HG02852 (cell line): ENCODE data around the gene PLEKHN1.
"Not testable (repeated sequence)": the region's sequence is repeated elsewhere in the genome, so short reads cannot be mapped to it uniquely, and the experiment has no call there.

Experiments used
- ATAC-seq: cut with Tn5 transposase; IDR thresholded peaks from one replicate; pipeline ENCODE4 v1.9.1; 2021; ENCODE audit warnings: mild to moderate bottlenecking, moderate library complexity; ENCODE audit not compliant: unreplicated experiment

Gene PLEKHN1

GRCh38 chr1:973459-974292, 7.4 kb downstream of the PLEKHN1 start:
- ATAC-seq: no peak

GRCh38 chr1:974293-974640, 8.0 kb downstream of the PLEKHN1 start:
- ATAC-seq: no peak

DNA sequence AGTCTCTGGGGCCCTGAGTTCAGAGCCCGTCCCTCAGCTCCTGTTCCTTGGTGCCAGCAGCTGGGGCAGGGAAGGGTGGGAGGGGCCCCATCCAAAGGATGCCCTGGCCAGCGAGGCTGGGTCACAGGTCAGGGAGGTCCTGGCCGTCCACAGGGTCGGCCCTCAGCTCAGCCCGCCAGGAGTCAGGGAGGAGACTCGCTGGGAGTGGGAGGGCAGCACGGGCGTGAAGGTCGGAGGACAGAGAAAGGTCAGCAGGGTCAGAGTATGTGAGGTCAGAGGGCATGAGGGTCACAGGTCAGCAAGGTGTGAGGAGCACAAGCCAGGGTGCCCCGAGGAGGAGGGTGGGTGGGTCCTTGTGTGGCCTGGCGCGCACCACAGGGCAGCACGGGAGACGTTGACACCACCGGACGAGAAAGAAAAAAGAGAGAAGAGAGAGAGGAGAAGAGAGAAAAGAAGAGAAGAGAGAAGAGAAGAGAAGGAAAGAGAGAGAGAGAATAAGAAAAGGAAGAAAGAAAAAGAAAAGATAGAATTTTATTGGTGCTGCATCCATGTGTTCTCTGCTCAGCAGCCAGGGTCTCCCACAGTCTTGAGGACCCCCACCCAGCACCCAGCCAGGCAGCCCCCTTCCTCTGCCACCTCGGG, 8.5 kb downstream of the PLEKHN1 start:
- ATAC-seq: no peak

DNA sequence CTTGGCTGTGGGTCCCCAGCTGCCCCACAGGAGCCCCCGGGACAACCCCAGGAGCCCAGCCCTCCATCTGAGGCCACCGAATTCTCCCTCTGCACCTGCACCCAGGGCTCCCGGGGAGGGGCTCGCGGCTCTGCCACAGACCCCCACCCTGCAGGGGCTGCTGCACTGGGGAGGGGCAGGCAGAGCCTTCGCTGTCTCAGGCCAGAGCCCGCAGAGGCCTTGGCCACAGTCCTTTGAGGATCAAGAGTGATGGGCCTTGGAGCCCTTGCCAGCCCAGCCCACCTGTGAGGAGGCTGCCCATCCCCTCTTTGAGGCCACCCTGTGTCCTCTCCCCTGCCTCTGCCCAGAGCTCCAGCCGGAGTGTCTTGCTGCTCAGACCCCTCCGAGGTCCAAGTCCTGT, 9.1 kb downstream of the PLEKHN1 start:
- ATAC-seq: no peak

DNA sequence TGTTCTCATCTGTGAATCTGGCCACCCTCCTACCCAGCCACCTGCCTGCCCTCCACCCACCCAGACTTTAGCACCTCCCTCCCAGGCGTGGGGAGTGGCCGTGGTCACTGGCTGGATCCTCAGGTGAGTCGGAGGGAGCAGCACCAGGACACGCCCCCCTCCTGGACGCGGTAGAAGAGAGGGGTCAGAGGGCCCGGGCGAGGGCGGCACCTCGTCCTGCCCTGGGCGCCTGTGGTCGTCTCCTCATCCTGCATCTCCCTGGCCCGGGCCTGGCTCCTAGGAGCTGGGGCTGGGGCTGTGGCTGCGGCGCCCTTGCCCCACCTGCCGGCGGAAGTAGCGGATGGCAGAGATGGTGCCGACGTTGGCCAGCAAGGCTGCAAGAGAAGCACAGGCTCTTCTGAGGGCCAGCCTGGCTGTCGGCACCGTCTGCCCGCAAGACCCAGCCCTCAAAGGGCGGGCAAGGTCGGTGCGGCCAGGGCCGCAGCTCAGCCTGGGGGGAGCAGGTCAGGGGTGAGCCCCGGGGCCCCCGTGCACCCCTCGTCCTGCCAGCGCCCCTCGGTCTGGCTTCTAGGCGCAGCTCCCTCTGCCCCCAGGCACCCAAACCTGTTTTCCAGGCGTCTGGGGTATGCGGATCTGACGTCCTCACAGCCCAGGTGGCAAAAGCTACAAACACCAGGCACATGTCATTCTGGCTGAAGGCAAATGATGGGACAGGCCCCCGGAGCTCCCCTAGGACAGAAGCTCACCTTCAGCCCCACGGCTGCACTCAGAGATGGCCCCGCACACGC, 9.8 kb downstream of the PLEKHN1 start:
- no peak for ATAC-seq

- not testable (repeated sequence) for ATAC-seq
These were observed 10.5 kb downstream of the PLEKHN1 start for GRCh38 chr1:976791-977190.

- ATAC-seq: no peak
These were observed 12.0 kb downstream of the PLEKHN1 start for GRCh38 chr1:978069-978834.

DNA sequence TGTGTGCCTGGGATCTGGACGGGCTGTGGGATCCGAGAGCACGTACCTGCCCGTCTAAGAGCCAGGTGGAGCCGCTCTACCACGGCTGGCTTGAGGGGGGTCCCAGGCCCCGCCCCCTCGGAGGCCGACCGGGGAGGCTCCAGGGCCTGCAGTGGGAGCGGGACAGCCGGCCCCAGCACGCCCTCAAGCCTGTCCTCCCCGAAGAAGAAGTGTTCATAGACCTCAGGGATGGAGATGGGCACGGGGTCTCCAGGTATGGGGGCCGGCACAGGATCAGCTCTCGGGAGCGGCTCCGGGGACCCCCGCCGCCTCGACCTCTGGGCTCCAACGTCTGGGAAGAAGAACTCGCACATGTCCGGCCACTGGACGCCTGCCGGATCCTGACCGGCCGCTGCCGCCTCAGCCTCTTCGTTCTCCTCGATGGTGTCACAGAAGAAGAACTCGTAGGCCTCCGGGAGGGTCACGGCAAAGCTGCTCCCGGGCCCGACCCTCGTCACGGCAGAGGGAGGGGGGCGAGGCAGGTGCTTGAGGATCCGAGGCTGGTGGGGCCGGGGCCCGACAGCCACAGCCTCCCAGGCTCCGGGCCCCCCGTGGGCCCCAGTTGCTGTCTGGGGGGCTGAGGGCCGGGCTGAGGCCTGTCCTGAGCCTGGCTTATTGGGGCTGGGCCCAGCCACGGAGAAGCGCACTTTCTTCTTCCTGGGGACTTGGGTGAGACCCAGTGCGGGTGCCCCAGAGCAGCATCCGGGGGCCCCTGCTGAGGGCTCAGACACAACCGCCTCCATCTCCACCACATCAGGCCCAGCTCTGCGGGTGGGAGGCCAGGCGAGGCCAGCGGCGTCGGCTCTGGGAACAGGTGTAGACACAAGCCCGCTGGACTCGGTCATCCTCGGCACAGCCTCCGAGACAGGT, 12.8 kb downstream of the PLEKHN1 start:
- ATAC-seq: no peak

- no peak for ATAC-seq
These were observed 13.4 kb downstream of the PLEKHN1 start for GRCh38 chr1:979744-980072.

DNA sequence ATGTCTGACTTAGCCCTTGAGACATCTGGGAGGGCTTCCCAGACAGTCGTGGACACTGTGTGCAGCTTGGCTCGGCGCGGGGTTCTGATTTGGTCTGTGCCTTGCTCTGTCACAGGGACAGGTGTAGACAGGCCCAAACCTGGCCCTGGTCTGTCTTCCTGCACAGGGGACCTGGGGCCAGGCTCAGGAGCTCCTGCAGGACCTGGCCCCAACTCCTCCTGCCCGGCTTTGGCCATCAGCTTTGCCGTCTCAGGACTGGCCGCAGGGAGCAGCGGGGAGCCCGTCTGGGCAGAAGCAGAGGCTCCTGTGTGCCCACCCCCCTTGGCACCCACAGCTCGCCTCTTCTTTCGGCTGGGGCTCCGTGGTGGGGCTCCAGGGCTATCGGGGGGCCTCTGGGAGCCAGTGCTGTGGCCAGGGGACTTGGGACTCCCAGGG, 13.9 kb downstream of the PLEKHN1 start:
- no peak for ATAC-seq

DNA sequence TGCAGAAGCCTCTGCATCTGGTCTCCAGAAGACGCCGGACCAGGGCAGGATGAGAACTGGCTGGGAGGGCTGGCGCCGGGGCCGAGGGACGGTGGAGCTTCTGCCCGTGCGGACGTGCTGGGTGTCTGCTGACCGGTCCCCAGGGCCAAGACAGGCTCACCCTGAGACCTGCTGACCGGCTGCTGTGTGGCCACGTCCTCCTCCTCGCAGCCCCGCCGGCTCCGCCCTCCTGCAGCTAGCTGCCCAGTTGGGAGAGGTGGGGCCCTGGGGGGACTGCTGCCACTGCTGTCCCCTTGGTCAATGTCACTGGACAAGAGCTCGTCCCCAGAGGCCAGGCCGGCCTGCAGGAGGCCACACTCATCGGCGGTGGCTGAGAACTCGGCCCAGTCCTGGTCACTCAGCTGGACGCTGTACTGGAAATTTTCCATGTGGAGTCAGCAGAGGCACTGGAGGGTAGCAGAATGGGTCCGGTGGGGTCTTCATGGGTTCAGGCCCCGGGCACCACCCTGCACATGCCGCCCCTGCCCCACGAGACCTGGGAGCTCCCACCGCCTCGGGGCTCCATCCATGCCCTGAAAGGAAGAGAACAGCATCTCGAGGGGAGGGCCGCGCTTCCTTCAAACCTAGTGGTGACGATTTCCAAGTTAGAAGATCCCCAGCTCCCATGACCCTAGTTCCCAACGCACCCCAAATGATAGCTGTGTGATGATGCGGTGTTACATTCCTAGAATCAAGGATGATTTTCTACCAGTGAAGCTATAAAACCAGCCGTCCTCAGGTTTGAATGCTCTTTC, 14.5 kb downstream of the PLEKHN1 start:
- ATAC-seq: no peak

GRCh38 chr1:981491-981954, 15.2 kb downstream of the PLEKHN1 start:
- ATAC-seq: no peak

- ATAC-seq: no peak
These were observed 15.8 kb downstream of the PLEKHN1 start, which contains the start of gene PERM1 for GRCh38 chr1:981955-982558. Gene PERM1, minus strand, starts transcription at chr1:982093. Its CDS starts 1,064 bp downstream, at chr1:981029.

GRCh38 chr1:982765-983436, 16.6 kb downstream of the PLEKHN1 start:
- no peak for ATAC-seq

DNA sequence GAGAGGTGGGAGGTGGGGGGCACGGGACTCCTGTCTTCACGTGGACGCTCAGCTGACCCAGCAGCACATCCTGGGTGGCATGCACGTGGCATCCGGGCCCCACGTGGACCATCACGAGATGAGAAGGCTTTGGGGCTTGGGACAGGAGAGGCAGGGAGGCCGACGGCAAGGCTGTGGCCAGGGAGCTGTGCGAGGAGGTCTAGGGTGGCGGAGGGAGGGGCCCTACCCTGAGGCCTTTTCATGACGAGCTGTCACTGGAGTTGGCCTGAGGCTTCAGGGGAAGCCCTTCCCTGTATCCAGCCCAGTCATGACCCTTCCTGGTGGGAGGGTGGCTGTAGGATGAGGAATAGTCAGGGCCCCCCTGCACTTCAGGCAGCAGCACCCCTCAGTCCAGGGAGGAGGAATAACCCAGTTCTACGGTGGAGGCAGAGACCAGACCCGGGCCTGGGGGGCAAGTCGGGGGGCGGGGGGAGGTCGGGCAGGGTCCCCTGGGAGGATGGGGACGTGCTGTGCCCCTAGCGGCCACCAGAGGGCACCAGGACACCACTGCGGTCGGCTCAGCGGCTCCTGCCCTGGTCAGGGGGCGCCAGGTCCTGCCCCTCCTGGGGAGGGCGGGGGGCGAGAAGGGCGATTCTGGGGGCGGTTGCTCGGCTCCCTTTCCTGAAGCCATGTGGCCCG, 17.7 kb downstream of the PLEKHN1 start:
- ATAC-seq: no peak

- ATAC-seq: no peak
These were observed 18.2 kb downstream of the PLEKHN1 start for GRCh38 chr1:984476-984814.

DNA sequence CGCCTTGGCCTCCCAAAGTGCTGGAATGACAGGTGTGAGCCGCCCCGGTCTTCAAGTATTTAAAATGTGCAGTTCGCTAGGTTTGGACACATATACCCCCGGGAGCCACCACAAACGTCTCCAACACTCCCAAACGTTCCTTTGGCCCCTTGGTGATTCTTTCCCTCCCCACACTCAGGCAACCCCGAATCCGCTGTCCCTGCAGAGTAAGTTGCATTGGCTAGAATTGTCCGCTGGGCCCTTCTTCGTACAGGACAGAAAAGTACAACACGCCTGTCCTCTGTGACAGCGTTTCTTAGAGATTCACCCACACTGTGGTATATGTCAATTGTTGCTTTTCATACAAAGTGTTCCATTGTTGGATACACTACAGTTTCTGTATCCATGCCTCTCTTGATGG, 18.8 kb downstream of the PLEKHN1 start:
- no peak for ATAC-seq

GRCh38 chr1:988061-988460, 21.8 kb downstream of the PLEKHN1 start:
- not testable (repeated sequence) for ATAC-seq
